NT2/D1 (cell line): ENCODE measurements around the gene AFF3.

Source experiments
- SUZ12 ChIP-seq: IDR thresholded peaks from 2 replicates; pipeline ENCODE4 v1.6.1; 2011; ENCODE audit not compliant: insufficient read length, insufficient read depth; ENCODE audit errors: extremely low read depth
- YY1 ChIP-seq: IDR thresholded peaks from 2 replicates; pipeline ENCODE4 v1.6.1; 2011; ENCODE audit not compliant: insufficient read length, insufficient read depth

GRCh38 chr2:100045000-100045399 lies 97.4 kb downstream of the AFF3 start:
- TF ChIP-seq YY1 = no peak
- no peak for TF ChIP-seq SUZ12
